HL-60 (cell line): ENCODE data around the gene BIRC3.

Source experiments
- DNase-seq, 2 experiments: peaks; one replicate each; pipeline ENCODE4 v3.0.0-alpha.2; 2010 to 2020; ENCODE audit warnings: low read depth in 1 of 2, low spot score in 1 of 2
- H3K27ac ChIP-seq: fragments of 250-450 bp; sonication (Bioruptor Pico); replicated peaks from 2 replicates; pipeline ENCODE4 v1.5.1; 2020; ENCODE audit warnings: mild to moderate bottlenecking, moderate library complexity
- H3K27me3 ChIP-seq: fragments of 250-450 bp; sonication (Bioruptor Pico); 2 replicates; pipeline ENCODE4 v1.5.1; 2021; ENCODE audit warnings: mild to moderate bottlenecking, moderate library complexity; ENCODE audit not compliant: insufficient read depth, poor library complexity, severe bottlenecking
- H3K4me3 ChIP-seq: replicated peaks from 2 replicates; pipeline ENCODE4 v1.5.1; 2011; ENCODE audit warnings: mild to moderate bottlenecking, control low read depth, low read length; ENCODE audit not compliant: insufficient read depth
- CTCF ChIP-seq: IDR thresholded peaks from one replicate; pipeline ENCODE4 v1.5.1; 2011; ENCODE audit warnings: low read length, control low read depth, inconsistent platforms; ENCODE audit not compliant: insufficient read depth
- GABPA ChIP-seq: IDR thresholded peaks from 2 replicates; pipeline ENCODE4 v1.6.1; 2012; ENCODE audit warnings: low read depth
- POLR2AphosphoS5 ChIP-seq: IDR thresholded peaks from 2 replicates; pipeline ENCODE4 v1.6.1; 2012; ENCODE audit warnings: low read depth
- SPI1 ChIP-seq: IDR thresholded peaks from 2 replicates; pipeline ENCODE4 v1.6.1; 2012; ENCODE audit warnings: low read depth, mild to moderate bottlenecking, borderline replicate concordance
- TF ChIP-seq, protein P1 (sequence below): IDR thresholded peaks from 2 replicates; pipeline ENCODE4 v1.6.1; 2012; ENCODE audit warnings: low read depth; ENCODE audit not compliant: insufficient replicate concordance

BIRC3 gene

DNA sequence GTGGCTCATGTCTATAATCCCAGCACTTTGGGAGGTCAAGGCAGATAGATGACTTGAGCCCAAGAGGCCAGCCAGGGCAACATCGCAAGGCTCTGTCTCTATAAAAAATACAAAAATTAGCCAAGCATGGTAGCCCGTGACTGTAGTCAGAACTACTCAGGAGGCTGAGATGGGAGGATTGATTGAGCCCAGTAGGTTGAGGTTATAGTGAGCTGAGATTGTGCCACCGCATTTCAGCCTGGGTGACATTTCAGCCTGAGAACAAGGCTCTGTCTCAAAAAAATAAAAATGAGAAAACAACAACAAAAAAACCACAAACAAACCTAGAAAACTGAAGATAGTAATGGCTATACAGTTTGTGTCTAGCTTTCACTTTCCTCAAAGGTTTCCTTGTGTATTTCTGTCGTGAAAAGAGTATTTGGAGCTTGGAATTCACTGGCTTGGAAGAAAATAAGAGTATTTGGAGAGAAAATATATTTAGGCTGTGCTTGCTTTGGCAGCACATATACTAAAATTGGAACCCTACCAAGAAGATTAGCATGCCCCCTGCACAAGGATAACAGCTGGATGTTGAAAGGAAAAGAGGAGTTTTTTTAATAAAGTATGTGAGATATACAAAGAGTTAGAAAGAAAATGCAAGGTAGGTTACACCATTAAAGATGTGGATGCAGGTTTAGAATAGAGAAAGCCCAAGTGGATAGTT is 3.9 kb upstream of the BIRC3 start:
- no peak for DNase-seq
- Histone ChIP-seq H3K27ac (no peak overlapping the region), H3K27me3 (no peaks in the 10 kb centered on the region), H3K4me3 (no peak overlapping the region)
- TF ChIP-seq POLR2AphosphoS5, result no peak
- TF ChIP-seq, protein P1, sequence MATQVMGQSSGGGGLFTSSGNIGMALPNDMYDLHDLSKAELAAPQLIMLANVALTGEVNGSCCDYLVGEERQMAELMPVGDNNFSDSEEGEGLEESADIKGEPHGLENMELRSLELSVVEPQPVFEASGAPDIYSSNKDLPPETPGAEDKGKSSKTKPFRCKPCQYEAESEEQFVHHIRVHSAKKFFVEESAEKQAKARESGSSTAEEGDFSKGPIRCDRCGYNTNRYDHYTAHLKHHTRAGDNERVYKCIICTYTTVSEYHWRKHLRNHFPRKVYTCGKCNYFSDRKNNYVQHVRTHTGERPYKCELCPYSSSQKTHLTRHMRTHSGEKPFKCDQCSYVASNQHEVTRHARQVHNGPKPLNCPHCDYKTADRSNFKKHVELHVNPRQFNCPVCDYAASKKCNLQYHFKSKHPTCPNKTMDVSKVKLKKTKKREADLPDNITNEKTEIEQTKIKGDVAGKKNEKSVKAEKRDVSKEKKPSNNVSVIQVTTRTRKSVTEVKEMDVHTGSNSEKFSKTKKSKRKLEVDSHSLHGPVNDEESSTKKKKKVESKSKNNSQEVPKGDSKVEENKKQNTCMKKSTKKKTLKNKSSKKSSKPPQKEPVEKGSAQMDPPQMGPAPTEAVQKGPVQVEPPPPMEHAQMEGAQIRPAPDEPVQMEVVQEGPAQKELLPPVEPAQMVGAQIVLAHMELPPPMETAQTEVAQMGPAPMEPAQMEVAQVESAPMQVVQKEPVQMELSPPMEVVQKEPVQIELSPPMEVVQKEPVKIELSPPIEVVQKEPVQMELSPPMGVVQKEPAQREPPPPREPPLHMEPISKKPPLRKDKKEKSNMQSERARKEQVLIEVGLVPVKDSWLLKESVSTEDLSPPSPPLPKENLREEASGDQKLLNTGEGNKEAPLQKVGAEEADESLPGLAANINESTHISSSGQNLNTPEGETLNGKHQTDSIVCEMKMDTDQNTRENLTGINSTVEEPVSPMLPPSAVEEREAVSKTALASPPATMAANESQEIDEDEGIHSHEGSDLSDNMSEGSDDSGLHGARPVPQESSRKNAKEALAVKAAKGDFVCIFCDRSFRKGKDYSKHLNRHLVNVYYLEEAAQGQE, result no peak
- TF ChIP-seq GABPA, result no peak
- TF ChIP-seq CTCF, result no peak
- TF ChIP-seq SPI1, result no peak

- H3K27ac ChIP-seq, result no peak overlapping the region
- TF ChIP-seq SPI1 (no peak), GABPA (no peak), POLR2AphosphoS5 (no peak), CTCF (no peak)
- TF ChIP-seq, protein P1, result no peak
- H3K4me3 ChIP-seq, result no peak overlapping the region
- H3K27me3 ChIP-seq, result no peaks in the 10 kb centered on the region
- no peak for DNase-seq
Measured at GRCh38 chr11:102314784-102315183, 2.5 kb upstream of the BIRC3 start.

DNA sequence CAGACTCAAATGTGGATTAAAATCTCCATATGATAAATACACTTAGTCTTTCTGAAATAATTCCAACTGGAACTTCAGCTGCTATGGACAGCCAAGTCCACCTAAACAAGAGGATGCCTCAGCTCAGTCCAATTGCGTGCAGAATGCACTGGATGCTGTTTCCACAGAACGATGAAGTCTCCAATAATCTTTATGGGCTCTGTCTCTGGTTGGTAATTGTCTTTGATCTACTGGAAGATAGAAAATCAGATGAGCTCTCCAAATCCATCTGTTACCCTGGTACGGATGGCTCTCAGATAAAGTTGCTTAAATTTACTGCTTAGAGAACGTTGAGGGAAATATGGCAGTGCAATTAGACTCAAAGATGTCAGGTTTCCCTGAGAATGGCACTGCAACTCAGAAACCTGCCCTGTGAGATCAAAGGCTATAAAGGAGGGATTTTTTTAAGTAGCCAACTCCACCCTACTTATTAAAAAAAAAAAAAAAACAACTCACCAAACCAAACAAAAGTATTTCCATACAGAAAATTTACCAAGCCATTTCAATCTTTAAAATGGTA is 859 bp upstream of the BIRC3 start:
- H3K27ac ChIP-seq, result no peak overlapping the region
- DNase-seq, result no peak
- no peak overlapping the region for H3K4me3 ChIP-seq
- H3K27me3 ChIP-seq, result no peaks in the 10 kb centered on the region
- TF ChIP-seq SPI1 (no peak), GABPA (no peak), CTCF (no peak), POLR2AphosphoS5 (no peak)
- TF ChIP-seq, protein P1, result no peak
